ENCODE measurements around the gene PSME4.
"Not testable (repeated sequence)": the region's sequence is repeated elsewhere in the genome, so short reads cannot be mapped to it uniquely, and the experiment has no call there.

PSME4 gene

GRCh38 chr2:53841651-53842050 is 129.1 kb downstream of the PSME4 start:
- not testable (repeated sequence) for DNase-seq

GRCh38 chr2:53840580-53840979 is 130.2 kb downstream of the PSME4 start:
- no peak for DNase-seq

DNA sequence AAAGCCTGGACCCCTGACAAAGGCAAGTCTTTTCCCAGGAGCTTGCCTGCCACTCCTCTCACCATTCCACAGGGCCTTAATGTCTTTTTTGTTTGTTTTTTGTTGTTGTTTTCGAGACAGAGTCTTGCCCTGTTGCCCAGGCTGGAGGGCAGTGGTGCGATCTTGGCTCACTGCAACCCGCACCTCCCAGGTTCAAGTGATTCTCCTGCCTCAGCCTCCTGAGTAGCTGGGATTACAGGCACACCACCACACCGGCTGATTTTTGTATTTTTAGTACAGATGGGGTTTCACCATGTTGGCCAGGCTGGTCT is 140.9 kb downstream of the PSME4 start:
- DNase-seq = not testable (repeated sequence)

GRCh38 chr2:53829273-53829979 is 141.4 kb downstream of the PSME4 start:
- DNase-seq = no peak

- DNase-seq = no peak
Measured at GRCh38 chr2:53828331-53828730, 142.5 kb downstream of the PSME4 start.

DNA sequence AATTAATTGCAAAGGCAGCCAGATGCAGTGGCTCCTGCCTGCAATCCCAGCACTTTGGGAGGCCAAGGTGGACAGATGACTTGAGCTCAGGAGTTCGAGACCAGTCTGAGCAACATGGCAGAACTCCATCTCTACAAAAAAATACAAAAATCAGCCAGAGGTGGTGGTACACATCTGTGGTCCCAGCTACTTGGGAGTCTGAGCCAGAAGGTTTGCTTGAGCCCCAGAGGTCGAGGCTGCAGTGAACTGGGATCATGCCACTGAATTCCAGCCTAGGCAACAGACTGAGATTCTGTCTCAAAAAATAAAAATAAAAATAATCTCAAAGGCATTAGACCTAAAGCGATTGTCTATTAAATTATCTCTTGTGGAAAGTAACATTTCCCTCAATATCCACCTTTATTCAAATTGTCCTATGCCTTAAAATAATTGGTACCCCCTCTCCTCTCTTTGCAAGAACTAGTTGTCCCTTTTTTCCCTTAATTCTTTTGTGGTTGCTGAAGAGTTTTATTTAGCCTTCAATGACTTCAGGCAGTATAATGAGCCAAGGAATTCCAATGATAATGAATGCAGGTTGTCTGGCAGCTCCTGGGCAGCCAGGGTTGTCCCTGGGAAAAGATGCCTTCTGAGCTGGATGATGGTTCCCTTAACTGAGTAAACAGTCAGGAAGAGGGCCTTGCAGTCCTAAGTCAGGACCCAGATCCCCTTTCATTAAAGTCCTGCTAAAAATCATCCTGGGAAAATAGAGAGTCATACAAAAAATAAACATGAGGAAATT is 143.2 kb downstream of the PSME4 start:
- DNase-seq = no peak

- DNase-seq = no peak
Measured at GRCh38 chr2:53826587-53827397, 144.0 kb downstream of the PSME4 start.

DNA sequence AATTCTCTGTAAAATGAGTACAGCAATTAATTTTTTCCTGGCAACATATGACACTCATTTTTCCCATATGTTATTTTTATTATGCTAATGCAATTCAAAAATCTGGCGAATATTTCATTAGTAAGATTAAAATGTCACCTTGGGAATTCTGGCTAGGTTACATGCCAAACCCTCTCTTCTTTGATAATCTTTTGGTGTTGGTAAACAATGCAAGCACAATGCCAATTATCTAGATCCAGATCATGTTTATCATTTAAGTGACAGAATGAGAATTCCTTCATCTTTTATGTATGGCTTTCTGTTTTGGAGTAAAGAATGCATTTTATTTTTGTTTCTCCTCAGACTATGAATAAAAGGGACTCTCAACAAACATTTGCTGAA is 144.8 kb downstream of the PSME4 start:
- no peak for DNase-seq

DNA sequence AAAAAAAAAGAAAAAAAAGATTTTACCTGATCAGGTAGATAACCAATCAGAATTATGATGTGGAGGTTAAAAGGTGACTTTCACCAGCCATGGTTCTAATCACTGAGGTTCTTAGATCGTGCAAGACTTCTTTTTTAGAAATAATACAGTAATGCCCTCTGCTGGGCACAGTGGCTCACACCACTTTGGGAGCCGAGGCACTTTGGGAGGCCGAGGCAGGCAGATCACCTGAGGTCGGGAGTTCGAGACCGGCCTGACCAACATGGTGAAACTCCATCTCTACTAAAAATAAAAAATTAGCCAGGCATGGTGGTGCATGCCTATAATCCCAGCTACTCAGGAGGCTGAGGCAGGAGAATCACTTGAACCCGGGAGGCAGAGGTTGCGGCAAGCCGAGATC is 147.2 kb downstream of the PSME4 start:
- not testable (repeated sequence) for DNase-seq

GRCh38 chr2:53821810-53822209 is 149.0 kb downstream of the PSME4 start:
- DNase-seq = no peak

- no peak for DNase-seq
Measured at GRCh38 chr2:53820711-53821110, 150.1 kb downstream of the PSME4 start.

GRCh38 chr2:53820048-53820447 is 150.7 kb downstream of the PSME4 start:
- no peak for DNase-seq

DNA sequence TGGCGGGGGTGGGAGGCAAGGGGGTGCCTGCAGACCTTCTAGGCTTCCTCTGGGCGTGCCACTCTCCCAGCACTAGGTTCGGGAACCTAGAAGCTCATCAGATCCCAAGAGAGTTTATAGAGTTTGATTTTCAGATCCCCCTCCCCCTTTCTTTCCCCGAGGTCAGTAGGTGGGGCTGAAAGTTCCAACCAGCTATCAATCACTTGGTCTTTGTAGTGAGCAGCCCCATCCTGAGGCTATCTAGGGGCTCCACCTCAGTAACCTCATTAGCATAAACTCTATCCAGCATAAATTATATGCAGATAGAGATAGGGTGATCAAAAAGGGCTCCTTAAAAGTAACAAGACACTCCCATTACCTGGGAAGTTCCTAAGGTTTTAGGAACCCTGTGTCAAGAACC is 151.2 kb downstream of the PSME4 start:
- no peak for DNase-seq

GRCh38 chr2:53818854-53819435 is 151.8 kb downstream of the PSME4 start:
- DNase-seq = no peak

All from activated CD8-positive, alpha-beta memory T cell treated with anti-CD3 and anti-CD28 coated beads, Interleukin-2, amount 50 U/mL, for 48 hours (primary cell).